Endothelial cell of umbilical vein (primary cell): ENCODE measurements around the gene ANXA5.

Experiments used
- CTCF ChIP-seq, 2 donors: IDR thresholded peaks; 1 replicate in 1 of 2; 2 replicates in 1 of 2; pipeline ENCODE4 v1.5.1; 2011; ENCODE audit warnings: low read length in 2 of 2, mild to moderate bottlenecking in 2 of 2, moderate library complexity in 2 of 2, control low read depth in 1 of 2, inconsistent platforms in 1 of 2, low read depth in 1 of 2; ENCODE audit not compliant: insufficient read depth in 1 of 2; ENCODE audit errors: extremely low read depth in 1 of 2
- JUN ChIP-seq: IDR thresholded peaks from 2 replicates; pipeline ENCODE4 v1.6.1; 2011; ENCODE audit warnings: borderline replicate concordance, low read depth; ENCODE audit not compliant: insufficient read length, insufficient read depth
- MAX ChIP-seq: IDR thresholded peaks from 2 replicates; pipeline ENCODE4 v1.6.1; 2011; ENCODE audit not compliant: insufficient read depth, insufficient read length
- POLR2A ChIP-seq: IDR thresholded peaks from 2 replicates; pipeline ENCODE4 v1.6.1; 2012; ENCODE audit warnings: low read depth, mild to moderate bottlenecking, control low read depth, low read length
- POLR2AphosphoS5 ChIP-seq: IDR thresholded peaks from 2 replicates; pipeline ENCODE4 v1.6.1; 2012; ENCODE audit warnings: low read depth, mild to moderate bottlenecking, control low read depth, low read length, moderate library complexity; ENCODE audit not compliant: insufficient read depth

- TF ChIP-seq CTCF (IDR thresholded peaks at IDR 0.05; ENCODE audit: extremely low read depth in 1 of 2, insufficient read depth in 1 of 2, low read depth in 1 of 2, low read length in 2 of 2) = no peak
- TF ChIP-seq JUN = no peak
- no peak for TF ChIP-seq MAX
- no peak for TF ChIP-seq POLR2AphosphoS5
- no peak for TF ChIP-seq POLR2A
Measured at GRCh38 chr4:121688261-121688660, 8.5 kb downstream of the ANXA5 start.
